Ovary (tissue), 9 donors: Measurements from ENCODE around the gene LIM2. TPM values are rescaled to one million over a fixed set of nuclear protein-coding genes. Genes with fewer than 3 reads are reported as not detected.

Experiments
- DNase-seq, 5 donors: peaks; one replicate each; pipeline ENCODE4 v3.0.0-alpha.2; 2019 to 2020
- H3K27ac ChIP-seq, 2 donors: fragments of 200-600 bp; one replicate each; pipeline versions ENCODE4 v1.5.1 to v1.8.0; 2019 to 2022
- H3K27me3 ChIP-seq: fragments of 200-600 bp; one replicate; pipeline ENCODE4 v1.8.0; 2022
- H3K36me3 ChIP-seq: fragments of 200-600 bp; sonication (generic); one replicate; pipeline ENCODE4 v1.5.1; 2019
- H3K4me1 ChIP-seq: one replicate; pipeline ENCODE4 v1.8.1; 2013; ENCODE audit warnings: mild to moderate bottlenecking, moderate library complexity; ENCODE audit not compliant: insufficient read depth
- H3K4me3 ChIP-seq: fragments of 200-600 bp; sonication (generic); one replicate; pipeline ENCODE4 v1.5.1; 2017
- H3K9me3 ChIP-seq, 2 donors: fragments of 200-600 bp in 1 of 2; sonication (generic) in 1 of 2; one replicate each; pipeline versions ENCODE4 v1.5.1 to v1.8.1; 2013 to 2019; ENCODE audit warnings: mild to moderate bottlenecking in 1 of 2, moderate library complexity in 1 of 2
- CTCF ChIP-seq, 3 donors: fragments of 450-650 bp in 2 of 3; fragments of 200-600 bp in 1 of 3; IDR thresholded peaks; one replicate each; pipeline versions ENCODE4 v1.5.1 to v1.8.0; 2016 to 2022; ENCODE audit warnings: antibody characterized with exemption in 3 of 3, mild to moderate bottlenecking in 1 of 3
- EP300 ChIP-seq: sonication (generic); formaldehyde crosslinking; IDR thresholded peaks from one replicate; pipeline ENCODE4 v1.6.1; 2017; ENCODE audit warnings: antibody characterized with exemption
- POLR2A ChIP-seq: fragments of 450-650 bp; IDR thresholded peaks from one replicate; pipeline ENCODE4 v1.6.1; 2017; ENCODE audit warnings: antibody characterized with exemption, mild to moderate bottlenecking, moderate library complexity
- WGBS, 3 donors: extraction: QIAGEN DNeasy Blood & Tissue Kit in 1 of 3; methylation state at CpG; one replicate each; pipeline versions ENCODE4 v1.1.5 to v1.1.7; 2013 to 2017; 5-methylcytosine and 5-hydroxymethylcytosine counted together
- intact Hi-C, 4 donors: fragments of 100-400 bp; cut with DNase I; formaldehyde crosslinking; loops; one replicate each; pipeline versions ENCODE4 v1.11.0 to v1.15.1; 2022 to 2023
- polyA plus RNA-seq, 2 donors: library from polyadenylated mRNA; stranded (reverse); fragments of 200-250 nt in 1 of 2; fragments of 350-450 nt in 1 of 2; fragmentation: Illumina TruSeq in 1 of 2; extraction: RNeasy Lipid Tissue Mini Kit (QIAGEN cat#74804) in 1 of 2; gene quantifications; one replicate each; pipeline ENCODE4 v1.2.3, GENCODE V29; 2013 to 2014
- total RNA-seq, 7 donors: library from RNA; depleted of rRNA in 2 of 7; stranded (reverse); fragments of >200 nt in 2 of 7; fragmentation: NEBNext Ultra II Directional in 3 of 7; extraction: Animal tissue kit (Norgen Biotek cat#: 25700) in 3 of 7; gene quantifications; one replicate each; pipeline versions ENCODE4 v1.1.0 to v1.2.4, GENCODE V29; 2016 to 2023
- donor health status: DM: no; HTN: no; CAD: no; lungs with moderate emphysema.
- donor health status: DM: no; HTN: no; CAD: no.
- donor health status: Bipolar disorder and iron deficiency.
- donor health status: DM: yes; HTN: yes; CAD: no.
- donor health status: DM: no; HTN: no; CAD: no.
- donor health status: DM: yes; HTN: yes; CAD: no.

LIM2 gene
- total and polyA plus RNA-seq, 9 donors, result not detected

- H3K27me3 ChIP-seq, result no peaks in the 10 kb centered on the region
- peaks cover 7% of the 10 kb centered on the region for H3K4me1 ChIP-seq
- intact Hi-C loops, result loop anchor here in 1 of 4 donors (2.0 to 10.0 kb wide), 2 partner anchors 26 to 338 kb away; no protein-coding TSS in a partner anchor
- no peaks in the 10 kb centered on the region for H3K9me3 ChIP-seq
- H3K4me3 ChIP-seq, result peak overlapping the region; percentile 95
- H3K36me3 ChIP-seq, result no peaks in the 10 kb centered on the region
- H3K27ac ChIP-seq, result peak overlapping the region; percentile 74 to 80
- peak in 1 of 5 donors; percentile 73 for DNase-seq
- WGBS, 3 donors, result 0% methylated on average over 15 of the region's 15 CpGs
- no peak for TF ChIP-seq CTCF (IDR thresholded peaks at IDR 0.05)
- TF ChIP-seq POLR2A, result peak; percentile 94
Observed at GRCh38 chr19:51367255-51367564, 20.6 kb downstream of the LIM2 start.

GRCh38 chr19:51366389-51367254 is 21.2 kb downstream of the LIM2 start:
- peak overlapping the region; percentile 74 to 88 for H3K27ac ChIP-seq
- intact Hi-C loops, result loop anchor here in 2 of 4 donors (1.0 to 10.0 kb wide), 3 partner anchors 26 to 338 kb away; no protein-coding TSS in a partner anchor
- no peaks in the 10 kb centered on the region for H3K36me3 ChIP-seq
- peaks cover 7% of the 10 kb centered on the region for H3K4me1 ChIP-seq
- H3K4me3 ChIP-seq, result peak overlapping the region; percentile 95
- DNase-seq, result peak; percentile 97 to 99 (median 98)
- WGBS, 3 donors, result 0 to 1% (median 0%) methylated on average over 51 to 54 of the region's 54 CpGs
- TF ChIP-seq EP300 (no peak), POLR2A (peak; percentile 92)
- no peaks in the 10 kb centered on the region for H3K9me3 ChIP-seq
- H3K27me3 ChIP-seq, result no peaks in the 10 kb centered on the region

- intact Hi-C loops, result loop anchor here in 2 of 4 donors (1.0 to 10.0 kb wide), 3 partner anchors 25 to 339 kb away; no protein-coding TSS in a partner anchor
- Histone ChIP-seq H3K9me3 (no peaks in the 10 kb centered on the region), H3K36me3 (no peaks in the 10 kb centered on the region), H3K4me3 (peak within 1 kb of the TSS; percentile 95), H3K4me1 (peaks cover 7% of the 10 kb centered on the region), H3K27me3 (no peaks in the 10 kb centered on the region), H3K27ac (peak within 1 kb of the TSS; percentile 74 to 88)
- no peak for DNase-seq
- 0 to 1% (median 1%) methylated on average over 22 to 27 of the region's 27 CpGs for WGBS, 3 donors
- no peak for TF ChIP-seq POLR2A
Observed at GRCh38 chr19:51365965-51366388, 21.8 kb downstream of the LIM2 start, which contains the start of gene ETFB. Gene ETFB (minus strand): TSS chr19:51366388. CDS start chr19:51366326, 62 bp downstream.

GRCh38 chr19:51365211-51365964 is 22.4 kb downstream of the LIM2 start:
- intact Hi-C loops, result loop anchor here in 1 of 4 donors (10.0 kb wide), 1 partner anchor 339 kb away; no protein-coding TSS in a partner anchor
- H3K27ac ChIP-seq, result peak overlapping the region; percentile 50 to 88
- 11 to 17% (median 12%) methylated on average over 10 of the region's 10 CpGs for WGBS, 3 donors

More at GRCh38 chr19:51365211-51365964, 22.4 kb downstream of the LIM2 start:
- no peaks in the 10 kb centered on the region for H3K27me3 ChIP-seq
- H3K36me3 ChIP-seq, result no peaks in the 10 kb centered on the region
- H3K9me3 ChIP-seq, result no peaks in the 10 kb centered on the region
- H3K4me1 ChIP-seq, result peaks cover 7% of the 10 kb centered on the region
- TF ChIP-seq EP300 (no peak), POLR2A (no peak), CTCF (IDR thresholded peaks at IDR 0.05) (no peak)
- peak overlapping the region; percentile 95 for H3K4me3 ChIP-seq
- peak in 4 of 5 donors; percentile 30 to 50 (median 48) for DNase-seq
